HEK293T (cell line): ENCODE measurements around the gene MCF2L.

ENCODE experiments used
- CTCF ChIA-PET: fragments of 350-600 bp; formaldehyde crosslinking; extraction: SDS; loops from one replicate; lab custom pipeline; 2021; ENCODE audit warnings: antibody characterized with exemption, inconsistent platforms; lab: Yijun Ruan, JAX
- POLR2A ChIA-PET: fragments of 350-600 bp; formaldehyde crosslinking; extraction: SDS; loops from one replicate; lab custom pipeline; 2020; ENCODE audit warnings: antibody characterized with exemption, inconsistent platforms; lab: Yijun Ruan, JAX
- DNase-seq: peaks from one replicate; pipeline ENCODE4 v3.0.0; 2012; ENCODE audit warnings: mixed read lengths; ENCODE audit errors: extremely low spot score
- ARNT ChIP-seq: fragments of 450-650 bp; IDR thresholded peaks from 2 replicates; pipeline ENCODE4 v1.6.1; 2017; ENCODE audit warnings: mild to moderate bottlenecking
- BHLHE40 ChIP-seq: fragments of 450-650 bp; IDR thresholded peaks from 2 replicates; pipeline ENCODE4 v1.6.1; 2016; ENCODE audit warnings: mild to moderate bottlenecking, moderate library complexity, borderline replicate concordance
- CTBP1 ChIP-seq: fragments of 450-650 bp; IDR thresholded peaks from 2 replicates; pipeline ENCODE4 v1.6.1; 2016; ENCODE audit warnings: borderline replicate concordance
- ELF4 ChIP-seq: fragments of 450-650 bp; IDR thresholded peaks from 2 replicates; pipeline ENCODE4 v1.6.1; 2017; ENCODE audit warnings: antibody characterized with exemption
- FOXA1 ChIP-seq: fragments of 450-650 bp; IDR thresholded peaks from 2 replicates; pipeline ENCODE4 v1.6.1; 2016; ENCODE audit warnings: mild to moderate bottlenecking
- FOXK2 ChIP-seq: fragments of 450-650 bp; IDR thresholded peaks from 2 replicates; pipeline ENCODE4 v1.6.1; 2016; ENCODE audit warnings: mild to moderate bottlenecking
- FOXM1 ChIP-seq: fragments of 450-650 bp; IDR thresholded peaks from 2 replicates; pipeline ENCODE4 v1.6.1; 2017; ENCODE audit warnings: mild to moderate bottlenecking, borderline replicate concordance
- HDGF ChIP-seq: fragments of 450-650 bp; IDR thresholded peaks from 2 replicates; pipeline ENCODE4 v1.6.1; 2017; ENCODE audit warnings: antibody characterized with exemption, borderline replicate concordance
- L3MBTL2 ChIP-seq: fragments of 450-650 bp; conservative IDR thresholded peaks from 2 replicates; pipeline ENCODE4 v1.6.1; 2016; ENCODE audit warnings: mild to moderate bottlenecking
- LEF1 ChIP-seq: fragments of 450-650 bp; IDR thresholded peaks from 2 replicates; pipeline ENCODE4 v1.6.1; 2017; ENCODE audit warnings: mild to moderate bottlenecking, borderline replicate concordance
- NFRKB ChIP-seq: fragments of 450-650 bp; IDR thresholded peaks from 2 replicates; pipeline ENCODE4 v1.6.1; 2016; ENCODE audit warnings: mild to moderate bottlenecking, moderate library complexity
- PKNOX1 ChIP-seq: fragments of 450-650 bp; IDR thresholded peaks from 2 replicates; pipeline ENCODE4 v1.6.1; 2016
- SP1 ChIP-seq: fragments of 450-650 bp; IDR thresholded peaks from 2 replicates; pipeline ENCODE4 v1.6.1; 2017
- SUZ12 ChIP-seq: fragments of 450-650 bp; IDR thresholded peaks from 2 replicates; pipeline ENCODE4 v1.6.1; 2016; ENCODE audit warnings: mild to moderate bottlenecking
- TARDBP ChIP-seq: fragments of 450-650 bp; IDR thresholded peaks from 2 replicates; pipeline ENCODE4 v1.6.1; 2016
- ZNF384 ChIP-seq: fragments of 450-650 bp; IDR thresholded peaks from 2 replicates; pipeline ENCODE4 v1.6.1; 2016

MCF2L gene

GRCh38 chr13:113129480-113129879 is 160.5 kb downstream of the MCF2L start:
- CTCF ChIA-PET: no interaction called here
- POLR2A ChIA-PET: no interaction called here
- TF ChIP-seq PKNOX1: no peak
- no peak for TF ChIP-seq ELF4
- no peak for TF ChIP-seq TARDBP
- TF ChIP-seq CTBP1: no peak
- TF ChIP-seq FOXA1: no peak
- DNase-seq: no peak

GRCh38 chr13:113129921-113130750 is 161.1 kb downstream of the MCF2L start:
- DNase-seq: no peak
- POLR2A ChIA-PET: interaction anchor here (0.5 kb wide), 1 partner anchor 413 kb away, joined by 3 read pairs; no protein-coding TSS in a partner anchor
- TF ChIP-seq PKNOX1 (no peak), NFRKB (no peak), FOXK2 (no peak), TARDBP (no peak), CTBP1 (no peak)
- CTCF ChIA-PET: no interaction called here

- CTCF ChIA-PET: no interaction called here
- TF ChIP-seq SUZ12 (no peak), LEF1 (no peak), TARDBP (no peak), FOXA1 (no peak), CTBP1 (no peak), ARNT (no peak), NFRKB (no peak), SP1 (no peak), PKNOX1 (no peak), FOXK2 (no peak), HDGF (no peak), FOXM1 (no peak), ZNF384 (no peak), ELF4 (no peak), BHLHE40 (no peak), L3MBTL2 (no peak)
- DNase-seq: no peak
- POLR2A ChIA-PET: no interaction called here
Observed at GRCh38 chr13:113135281-113135760, 166.3 kb downstream of the MCF2L start.

- ChIA-PET POLR2A (no interaction called here), CTCF (no interaction called here)
- DNase-seq: no peak
- no peak for TF ChIP-seq SP1
- TF ChIP-seq FOXK2: no peak
- TF ChIP-seq HDGF: no peak
- TF ChIP-seq FOXM1: no peak
- no peak for TF ChIP-seq SUZ12
- no peak for TF ChIP-seq ZNF384
- TF ChIP-seq CTBP1: no peak
- TF ChIP-seq FOXA1: no peak
- no peak for TF ChIP-seq ELF4
Observed at GRCh38 chr13:113137691-113138298, 168.8 kb downstream of the MCF2L start.

GRCh38 chr13:113138792-113139551 is 170.0 kb downstream of the MCF2L start:
- CTCF ChIA-PET: no interaction called here
- POLR2A ChIA-PET: no interaction called here

More at GRCh38 chr13:113138792-113139551, 170.0 kb downstream of the MCF2L start:
- TF ChIP-seq PKNOX1 (no peak), SUZ12 (no peak)
- DNase-seq: no peak
